ENCODE data around the gene RAB3IL1.
"Not testable (repeated sequence)": the region's sequence is repeated elsewhere in the genome, so short reads cannot be mapped to it uniquely, and the experiment has no call there.

Gene RAB3IL1

DNA sequence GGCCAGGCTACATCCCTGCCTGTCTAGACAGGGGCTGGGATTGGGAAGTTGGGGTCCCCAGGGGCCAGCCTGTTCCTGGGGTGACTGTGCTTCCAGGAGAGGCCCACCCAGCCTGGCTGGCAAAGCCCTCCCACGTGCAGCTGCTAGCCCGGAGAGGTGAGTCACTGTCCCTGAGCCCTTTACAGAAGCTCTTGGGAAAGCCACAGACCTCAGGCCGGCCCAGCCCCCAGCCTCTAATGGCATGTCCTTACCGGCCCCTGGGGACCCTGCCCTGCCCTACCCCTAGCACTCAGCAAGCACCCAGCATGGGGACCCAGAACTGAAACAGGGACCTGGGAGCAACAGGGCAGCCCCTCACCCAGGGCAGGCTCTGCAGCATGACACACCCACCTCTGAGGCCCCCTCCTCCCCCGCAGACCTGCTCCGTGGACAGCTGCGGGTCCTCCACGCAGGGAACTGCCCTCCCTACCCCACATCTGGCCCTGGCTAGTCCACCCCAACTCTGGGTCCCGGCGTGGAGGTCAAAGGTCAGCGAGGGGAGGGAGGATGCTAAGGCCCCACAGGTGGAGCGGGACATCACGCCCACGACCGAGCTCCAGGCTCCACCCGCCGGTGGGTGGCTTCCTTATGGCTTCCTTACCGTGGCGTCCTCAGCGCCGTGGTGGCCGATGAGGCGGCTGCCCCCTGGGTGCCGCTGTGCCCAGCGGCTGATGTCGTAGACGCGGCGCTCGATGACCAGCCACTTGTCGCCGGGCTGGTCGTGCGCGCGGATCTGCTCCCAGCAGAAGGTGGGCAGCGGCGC is 26.6 kb downstream of the RAB3IL1 start:
- no peak for DNase-seq (ENCODE audit: insufficient read length, low spot score)
- no peak for FAIRE-seq

DNA sequence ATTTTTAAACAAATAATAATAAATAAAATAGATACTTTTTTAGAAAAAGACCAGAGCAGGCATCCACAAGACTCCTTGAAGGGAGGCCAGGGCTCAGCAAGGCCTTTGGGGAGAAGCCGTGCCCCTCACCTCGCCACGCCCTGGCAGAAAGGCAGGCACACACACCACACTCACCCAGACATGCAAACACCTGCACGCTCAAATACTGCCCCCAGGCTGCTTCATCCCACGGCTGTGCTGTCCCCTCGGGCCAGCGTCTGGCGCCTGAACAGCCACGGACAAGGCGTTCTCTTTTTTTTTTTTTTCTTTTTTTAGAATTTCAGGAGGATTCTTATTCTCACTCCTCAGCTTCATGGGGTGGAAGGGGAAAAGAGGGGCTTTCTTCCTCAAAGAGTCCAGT is 27.5 kb downstream of the RAB3IL1 start:
- FAIRE-seq (no peak), DNase-seq (ENCODE audit: insufficient read length, low spot score) (no peak)

DNA sequence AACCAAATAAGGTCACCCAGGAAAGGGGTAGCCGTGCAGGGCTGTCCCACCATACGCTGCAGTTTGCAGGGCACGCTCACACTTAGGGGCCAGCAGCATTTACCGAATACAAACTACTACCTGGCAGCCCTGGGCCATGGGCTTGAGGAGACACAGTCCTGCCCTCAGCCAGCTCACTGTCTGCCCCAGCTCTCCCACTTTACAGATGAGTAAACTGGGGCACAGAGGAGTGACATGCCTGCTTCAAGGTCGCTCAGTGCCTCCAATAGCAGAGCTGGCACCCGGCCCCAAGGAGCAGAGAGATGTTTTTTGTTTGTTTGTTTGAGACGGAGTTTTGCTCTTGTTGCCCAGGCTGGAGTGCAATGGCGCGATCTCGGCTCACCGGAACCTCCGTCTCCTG is 28.8 kb downstream of the RAB3IL1 start:
- DNase-seq (ENCODE audit: insufficient read length, low spot score) (no peak), FAIRE-seq (no peak)

DNA sequence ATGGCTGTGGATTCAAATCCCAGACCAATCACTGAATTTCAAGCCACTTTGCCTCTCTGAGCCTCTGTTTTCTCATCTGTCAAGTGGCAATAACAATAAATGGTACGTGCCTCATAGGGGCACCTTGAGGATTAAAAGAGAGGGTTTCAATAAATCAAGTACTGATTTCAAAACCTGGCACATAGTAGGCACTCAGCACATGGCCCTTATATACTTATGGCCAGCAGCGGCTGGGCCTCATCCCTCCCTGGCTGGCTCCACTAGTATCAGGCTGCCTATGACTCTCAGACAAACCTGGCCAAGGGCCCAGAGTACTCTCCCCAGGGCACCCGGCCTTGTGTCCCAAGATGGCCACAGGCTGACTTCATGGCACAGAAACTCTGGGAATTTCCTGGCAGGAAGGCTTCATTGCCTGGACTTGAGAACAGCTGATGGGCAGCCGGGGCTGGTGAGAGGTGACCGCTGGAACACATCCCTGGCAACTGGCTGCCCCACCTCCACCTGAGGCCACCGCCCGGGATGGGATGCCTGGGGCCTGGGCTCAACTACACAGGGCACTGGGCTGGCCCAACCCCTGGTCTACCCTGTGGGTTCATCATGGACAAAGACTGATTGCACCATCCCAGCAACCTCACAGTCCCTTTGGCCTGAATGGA is 29.4 kb downstream of the RAB3IL1 start:
- no peak for FAIRE-seq
- DNase-seq (ENCODE audit: insufficient read length, low spot score): no peak

DNA sequence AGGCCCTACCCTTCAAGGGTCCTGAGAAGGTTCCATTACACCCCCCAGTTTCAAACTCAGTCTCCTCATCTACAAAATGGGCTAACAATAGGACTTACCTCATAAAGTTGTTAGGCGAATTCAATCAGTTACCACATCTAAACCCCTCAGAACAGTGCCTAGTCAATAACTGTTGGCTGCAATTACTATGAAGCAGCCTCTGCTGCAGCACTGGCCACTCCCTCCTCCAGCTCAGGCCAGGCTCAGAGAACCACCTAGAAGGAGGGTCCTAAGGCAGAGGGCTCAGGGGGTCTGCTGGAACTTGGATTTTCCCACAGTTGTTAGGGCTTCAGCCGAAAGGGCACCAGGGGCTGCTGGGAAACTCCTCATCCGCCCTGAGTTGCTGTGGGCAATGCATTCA is 30.7 kb downstream of the RAB3IL1 start:
- DNase-seq (ENCODE audit: insufficient read length, low spot score) (no peak), FAIRE-seq (no peak)

DNA sequence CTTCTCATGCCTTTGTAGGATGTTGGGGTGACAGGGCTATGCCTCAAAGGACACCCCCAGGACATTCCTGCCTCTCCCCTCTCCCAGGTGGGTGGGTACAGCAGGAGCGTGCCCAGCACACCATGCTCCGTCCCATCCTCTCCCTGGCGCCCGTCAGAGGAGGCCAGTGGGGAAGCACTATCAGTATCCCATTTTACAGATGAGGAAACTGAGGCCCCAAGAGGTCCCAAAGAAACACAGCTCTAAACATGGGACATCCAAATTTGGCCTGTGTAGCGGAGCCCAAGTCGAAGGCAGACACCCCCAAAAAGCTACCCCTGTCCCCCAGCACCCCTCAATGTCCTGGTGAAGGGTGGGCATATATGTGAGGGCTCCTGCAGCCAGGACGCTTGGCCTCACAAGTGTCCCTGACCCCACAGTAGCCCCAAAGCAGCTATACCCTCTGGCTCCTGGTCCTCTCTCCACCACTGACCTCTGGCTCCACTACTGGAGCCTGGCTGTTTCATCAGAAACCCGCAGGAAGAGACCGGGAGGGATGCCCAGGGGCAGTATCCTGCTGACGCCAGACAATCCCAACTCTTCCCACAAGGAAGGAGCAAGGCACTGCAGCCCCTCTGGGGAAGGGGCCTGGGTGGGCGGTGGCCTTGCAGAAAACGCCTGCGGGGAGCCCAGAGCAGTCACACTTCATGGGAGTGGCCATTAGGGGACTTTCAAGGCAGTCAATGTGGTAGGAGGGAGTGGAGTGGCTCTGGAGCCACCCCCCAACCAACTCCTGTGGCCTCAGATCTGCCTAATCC is 31.4 kb downstream of the RAB3IL1 start:
- DNase-seq (ENCODE audit: insufficient read length, low spot score): no peak
- no peak for FAIRE-seq

DNA sequence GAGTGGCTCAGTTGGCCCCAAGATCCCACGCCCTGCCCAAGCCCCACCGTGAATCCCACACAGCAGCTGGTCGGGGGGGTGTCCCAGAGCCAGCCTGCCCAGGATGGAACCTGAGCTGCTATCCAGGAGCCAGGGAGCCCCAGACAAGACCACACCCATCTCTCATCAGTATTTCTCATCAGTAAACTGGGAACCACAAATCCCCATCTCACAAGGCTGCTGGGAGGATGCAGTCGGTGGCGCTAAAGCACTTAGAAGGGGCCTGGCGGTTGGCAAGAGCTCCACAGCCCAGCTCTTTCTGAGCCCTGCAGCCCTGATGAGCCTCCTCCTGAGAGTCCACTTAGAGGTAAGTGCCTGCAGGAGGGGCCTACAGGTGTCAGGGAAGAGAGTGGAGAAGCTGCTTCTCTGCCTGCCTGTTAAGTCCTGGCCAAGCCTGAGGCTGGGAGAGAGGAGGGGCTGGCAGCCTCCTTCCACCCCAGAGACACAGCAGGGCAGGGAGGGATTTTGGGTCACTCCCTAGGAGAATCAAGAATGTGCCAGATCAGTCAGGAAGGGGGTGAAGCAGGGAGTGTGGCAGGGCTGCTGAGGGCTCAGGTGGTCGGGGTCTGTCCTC is 32.1 kb downstream of the RAB3IL1 start:
- FAIRE-seq: no peak
- DNase-seq (ENCODE audit: insufficient read length, low spot score): no peak

DNA sequence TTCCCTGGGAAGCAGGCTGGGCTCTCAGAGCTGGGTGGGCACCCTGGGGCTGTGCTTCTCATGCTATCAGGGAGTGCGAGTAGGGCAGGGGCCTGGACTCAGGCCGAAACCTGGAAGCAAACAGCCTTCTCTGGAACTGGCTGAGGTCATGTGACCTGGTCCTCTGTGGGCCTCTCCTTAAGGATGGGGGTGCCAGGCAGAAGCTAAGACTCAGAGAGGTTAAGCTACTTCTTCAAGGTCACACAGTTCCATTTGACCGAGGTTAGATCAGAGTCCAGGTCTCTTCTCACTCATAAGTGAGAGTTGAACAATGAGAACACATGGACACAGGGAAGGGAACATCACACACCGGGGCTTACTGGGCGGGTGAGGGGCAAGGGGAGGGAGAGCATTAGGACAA is 33.4 kb downstream of the RAB3IL1 start:
- no peak for DNase-seq (ENCODE audit: insufficient read length, low spot score)
- FAIRE-seq: no peak

DNA sequence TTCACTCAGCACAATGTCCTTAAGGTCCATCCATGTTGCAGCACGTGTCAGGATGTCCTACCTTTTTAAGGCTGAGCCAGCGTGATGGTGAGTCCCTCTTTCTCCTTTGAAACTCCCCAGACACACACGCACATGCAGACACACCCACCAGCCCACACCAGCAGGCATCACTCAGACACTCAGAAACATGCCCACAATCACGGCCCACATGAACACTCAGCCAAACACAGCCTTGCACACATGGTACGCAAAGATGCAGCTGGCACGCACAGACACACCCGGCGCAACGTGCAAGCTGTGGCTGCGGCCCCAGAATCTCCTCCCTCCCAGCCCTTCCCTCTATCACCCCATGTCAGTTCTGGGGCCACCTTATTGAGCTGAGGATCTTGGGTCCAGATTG is 34.0 kb downstream of the RAB3IL1 start:
- FAIRE-seq (no peak), DNase-seq (ENCODE audit: insufficient read length, low spot score) (no peak)

DNA sequence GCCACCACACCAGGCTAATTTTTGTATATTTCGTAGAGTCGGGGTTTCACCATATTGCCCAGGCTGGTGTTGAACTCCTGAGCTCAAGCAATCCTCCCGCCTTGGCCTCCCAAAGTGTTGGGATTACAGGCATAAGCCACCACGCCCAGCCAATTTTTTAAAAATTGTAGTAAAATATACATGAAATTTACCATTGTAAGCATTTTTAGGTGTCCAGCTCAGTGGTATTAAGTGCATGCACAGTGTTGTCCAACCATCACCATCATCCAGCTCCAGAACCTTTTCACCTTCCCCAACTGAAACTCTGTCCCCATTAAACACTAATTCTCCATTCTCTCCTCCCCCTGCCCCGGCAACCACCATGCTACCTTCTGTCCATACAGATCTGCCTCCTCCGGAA is 34.5 kb downstream of the RAB3IL1 start:
- FAIRE-seq: no peak
- DNase-seq (ENCODE audit: insufficient read length, low spot score): no peak

DNA sequence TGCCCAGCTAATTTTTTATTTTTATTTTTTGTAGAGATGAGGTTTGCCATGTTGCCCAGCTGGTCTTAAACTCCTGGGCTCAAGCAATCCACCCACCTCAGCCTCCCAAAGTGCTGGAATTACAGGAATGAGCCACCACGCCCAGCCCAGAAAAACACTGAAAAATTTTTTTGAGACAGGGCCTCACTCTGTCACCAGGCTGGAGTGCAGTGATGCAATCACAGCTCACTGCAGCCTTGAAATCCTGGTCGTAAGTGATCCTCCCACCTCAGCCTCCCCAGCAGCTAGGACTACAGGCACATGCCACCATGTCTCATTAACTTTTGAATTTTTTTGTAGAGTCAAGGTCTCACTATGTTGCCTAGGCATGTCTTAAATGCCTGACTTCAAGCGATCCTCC is 35.1 kb downstream of the RAB3IL1 start:
- not testable (repeated sequence) for DNase-seq (ENCODE audit: insufficient read length, low spot score); FAIRE-seq

DNA sequence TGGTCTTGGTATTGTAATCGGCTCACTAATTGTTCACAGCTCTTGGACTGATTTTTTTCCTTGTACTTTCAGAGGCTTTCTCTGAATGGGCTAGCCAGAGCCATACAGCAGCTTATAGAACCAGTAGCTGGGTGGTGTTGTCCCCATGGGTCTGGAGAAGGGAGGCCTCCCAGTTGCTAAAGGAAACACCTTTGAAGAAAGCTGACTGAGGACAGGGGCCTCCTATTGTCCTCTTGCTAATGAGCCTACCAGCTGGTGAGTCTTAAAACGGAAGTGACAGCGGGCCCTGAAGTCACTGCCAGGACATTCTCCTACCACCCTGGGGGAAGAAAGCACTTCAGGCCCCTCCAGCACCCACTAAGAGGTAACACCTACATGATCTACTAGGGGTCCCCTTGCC is 36.0 kb downstream of the RAB3IL1 start:
- DNase-seq (ENCODE audit: insufficient read length, low spot score) (no peak), FAIRE-seq (no peak)

DNA sequence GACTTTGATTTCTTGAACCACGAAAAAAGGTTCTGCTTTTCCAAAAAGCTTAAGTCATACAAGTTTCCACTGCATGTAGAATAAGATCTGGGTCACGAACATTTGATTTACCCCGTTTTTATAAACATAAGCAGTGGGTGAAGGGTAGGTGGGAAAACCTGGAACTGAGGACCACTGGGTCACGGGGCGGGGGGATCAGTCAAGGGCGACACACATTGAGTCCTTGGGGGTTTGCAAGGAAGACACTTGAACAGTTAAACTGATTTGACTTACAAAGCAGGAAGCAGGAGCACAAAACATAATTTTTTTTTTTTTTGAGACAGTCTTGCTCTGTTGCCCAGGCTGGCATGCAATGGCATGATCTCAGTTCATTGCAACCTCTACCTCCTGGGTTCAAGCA is 36.9 kb downstream of the RAB3IL1 start:
- FAIRE-seq: peak; percentile 21

DNA sequence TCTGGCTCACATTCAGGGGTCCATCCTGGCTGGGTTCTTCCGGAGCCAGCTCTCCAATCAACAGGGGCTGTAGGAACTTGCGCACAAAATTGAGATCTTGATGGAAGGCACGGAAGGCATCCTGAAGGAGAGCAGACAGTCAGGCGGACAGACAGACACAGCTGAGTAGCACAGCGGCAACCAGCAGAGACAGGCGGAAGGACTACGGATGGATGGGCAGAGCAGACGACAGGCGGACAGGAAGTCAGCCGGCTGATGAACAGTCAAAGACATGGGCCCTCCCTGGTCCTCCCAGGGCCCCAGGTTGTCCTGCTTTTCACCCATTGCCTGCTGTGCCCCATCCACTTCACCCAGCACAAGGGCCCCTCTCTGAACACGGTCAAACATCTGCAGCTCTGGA is 37.3 kb downstream of the RAB3IL1 start:
- DNase-seq (ENCODE audit: insufficient read length, low spot score): no peak
- peak; percentile 74 for FAIRE-seq

More for the DNA sequence above, 36.9 kb downstream of the RAB3IL1 start:
- no peak for DNase-seq (ENCODE audit: insufficient read length, low spot score)

DNA sequence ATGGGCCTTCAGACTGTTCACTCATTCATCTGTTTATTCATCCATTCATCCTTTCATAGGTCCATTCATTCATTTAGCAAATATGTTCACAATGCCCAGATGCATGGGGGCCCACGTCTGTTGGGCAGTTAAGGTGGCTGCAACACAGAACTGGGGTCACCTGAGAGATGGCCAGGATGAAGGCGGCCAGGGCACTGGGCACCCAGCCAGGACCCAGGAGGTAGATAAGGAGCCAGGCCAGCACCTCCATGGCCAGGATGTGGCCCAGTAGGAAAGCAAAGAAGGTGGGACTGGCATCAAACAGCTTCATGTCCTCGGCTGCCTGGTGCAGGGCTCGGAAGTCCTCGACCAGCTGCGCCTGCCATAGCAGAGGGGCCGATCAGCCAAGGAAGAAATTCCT is 38.2 kb downstream of the RAB3IL1 start:
- DNase-seq (ENCODE audit: insufficient read length, low spot score) (no peak), FAIRE-seq (no peak)

DNA sequence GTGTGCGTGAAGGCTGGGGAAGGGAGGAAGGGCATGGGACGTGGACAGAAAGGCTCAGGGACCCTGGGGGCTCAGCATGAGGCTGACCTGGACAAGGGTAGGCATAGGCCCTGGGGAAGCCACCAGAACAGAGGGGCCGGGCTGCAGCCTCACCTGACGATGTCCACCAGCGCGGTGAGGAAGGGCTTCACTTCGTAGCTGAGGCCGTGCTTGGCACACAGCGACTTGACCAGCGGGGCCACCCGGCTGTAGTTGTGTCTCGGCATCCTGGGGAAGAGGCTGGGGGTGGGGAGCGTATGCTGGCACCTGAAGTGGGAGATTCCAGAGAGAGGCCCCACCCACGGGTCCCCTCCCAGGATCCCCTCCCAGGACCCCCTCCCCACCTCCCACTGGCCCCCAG is 41.7 kb downstream of the RAB3IL1 start:
- DNase-seq (ENCODE audit: insufficient read length, low spot score): no peak
- no peak for FAIRE-seq

DNA sequence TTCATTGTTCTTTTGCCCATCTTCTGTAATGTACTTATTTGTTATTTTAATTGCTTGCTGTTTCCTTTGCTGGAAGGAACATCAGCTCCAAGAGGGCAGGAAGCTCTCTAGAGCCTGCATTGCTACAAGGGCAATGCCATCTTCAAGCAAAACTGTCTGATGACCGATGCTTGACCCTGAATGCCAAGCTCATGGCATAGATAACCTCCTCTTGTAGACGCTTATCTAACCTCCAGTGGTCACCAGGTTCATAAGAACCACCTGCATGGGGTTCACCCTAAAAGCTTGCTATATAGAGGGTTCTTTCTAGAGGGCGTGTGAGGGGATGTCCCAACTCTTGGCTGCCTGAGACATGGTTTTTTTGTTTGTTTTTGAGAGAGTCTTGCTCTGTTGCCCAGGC is 42.5 kb downstream of the RAB3IL1 start:
- DNase-seq (ENCODE audit: insufficient read length, low spot score) (no peak), FAIRE-seq (no peak)

DNA sequence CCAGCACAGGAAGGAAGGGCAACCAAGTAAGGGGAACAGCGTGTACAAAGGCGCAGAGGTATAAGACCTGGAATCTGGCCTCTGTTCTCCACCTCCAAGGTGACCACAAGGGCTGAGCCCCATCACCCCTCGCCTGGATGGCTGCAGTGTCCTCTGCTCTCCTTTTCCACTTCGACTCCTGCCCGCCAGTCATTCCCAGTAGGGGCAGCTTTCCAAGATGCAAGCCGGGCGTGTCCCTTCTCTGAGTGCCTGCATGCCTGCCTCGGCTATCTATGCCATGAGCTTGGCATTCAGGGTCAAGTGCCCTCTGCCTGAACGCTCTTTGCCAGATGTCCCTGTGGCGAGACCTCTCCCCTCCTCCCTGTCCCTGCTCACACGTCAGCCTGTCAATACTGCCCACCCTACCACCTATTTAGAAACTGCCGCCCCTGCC is 43.0 kb downstream of the RAB3IL1 start:
- no peak for DNase-seq (ENCODE audit: insufficient read length, low spot score)
- FAIRE-seq: no peak

DNA sequence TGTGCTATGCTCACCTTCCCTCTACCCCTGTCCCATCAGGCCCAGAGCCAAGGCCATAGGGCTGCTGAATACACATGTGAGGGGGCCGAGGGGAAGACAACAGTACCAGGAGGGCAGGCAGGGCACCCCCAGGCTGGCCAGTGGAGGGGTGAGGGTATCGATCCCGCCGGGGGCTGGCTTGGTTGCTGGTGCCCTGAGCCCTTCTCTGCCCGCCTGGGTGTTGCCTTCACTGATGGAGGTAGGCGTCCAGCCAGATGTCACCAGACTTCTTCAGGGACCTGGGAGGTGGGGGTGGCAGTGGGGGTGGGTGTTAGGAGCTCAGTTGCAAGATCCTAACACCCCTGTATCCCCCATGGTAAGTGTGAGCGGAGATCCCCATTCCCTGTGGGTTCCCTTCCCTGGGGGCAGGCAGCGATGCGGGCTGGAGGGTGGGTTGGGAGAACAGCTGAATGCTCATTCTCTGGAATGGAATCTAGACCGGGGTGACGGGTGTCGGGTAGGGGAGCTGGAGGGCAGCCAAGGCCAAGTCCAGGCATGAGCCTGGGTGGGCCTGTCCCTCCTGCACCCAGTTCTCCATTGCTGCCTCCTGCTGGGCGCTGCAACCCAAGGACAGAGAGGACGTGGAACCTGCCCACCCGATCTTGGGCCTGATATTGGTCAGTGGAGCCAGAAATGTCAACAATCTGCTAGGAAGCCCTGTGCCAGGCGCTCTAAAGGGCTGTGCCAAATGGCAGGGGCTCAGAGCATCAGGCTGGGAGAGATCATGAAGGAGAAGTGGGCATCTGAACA is 43.6 kb downstream of the RAB3IL1 start:
- FAIRE-seq (no peak), DNase-seq (ENCODE audit: insufficient read length, low spot score) (no peak)

DNA sequence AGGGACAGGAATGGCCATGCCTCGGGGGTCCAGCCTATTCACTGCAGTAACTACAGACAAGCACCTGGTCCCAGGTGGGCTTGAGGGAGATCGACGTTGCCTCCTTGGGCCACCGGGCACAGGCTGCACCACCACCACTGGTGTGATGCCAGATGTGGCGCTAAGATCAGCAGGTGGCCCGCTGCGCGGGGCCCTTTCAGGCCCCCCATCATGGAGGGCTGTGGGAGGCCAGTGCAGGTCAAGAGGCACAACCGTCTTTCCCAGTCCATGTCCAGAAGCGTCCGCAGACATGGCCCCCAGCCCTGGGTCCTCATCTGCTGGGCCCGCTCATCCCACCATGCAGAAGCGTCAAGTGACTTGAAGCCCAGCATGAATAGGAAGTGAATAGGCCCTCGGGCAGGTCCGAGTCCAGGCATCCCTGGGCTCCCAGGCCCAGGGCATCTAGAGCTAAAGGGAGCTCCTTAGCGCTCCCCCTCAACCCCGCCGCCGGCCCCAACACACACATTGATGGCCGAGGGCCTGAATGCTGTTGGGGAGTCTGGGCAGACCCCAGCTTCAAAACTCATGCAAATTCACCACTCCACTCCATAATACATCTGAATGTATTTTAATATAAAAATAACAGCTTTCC is 44.3 kb downstream of the RAB3IL1 start:
- no peak for DNase-seq (ENCODE audit: insufficient read length, low spot score)
- no peak for FAIRE-seq
